GM19351 (cell line): ENCODE measurements around the gene URB1.
"Not testable (repeated sequence)": the region's sequence is repeated elsewhere in the genome, so short reads cannot be mapped to it uniquely, and the experiment has no call there.

Source experiments
- ATAC-seq: cut with Tn5 transposase; IDR thresholded peaks from one replicate; pipeline ENCODE4 v1.9.1; 2021; ENCODE audit warnings: mild to moderate bottlenecking, moderate library complexity; ENCODE audit not compliant: unreplicated experiment

The URB1 gene, protein sequence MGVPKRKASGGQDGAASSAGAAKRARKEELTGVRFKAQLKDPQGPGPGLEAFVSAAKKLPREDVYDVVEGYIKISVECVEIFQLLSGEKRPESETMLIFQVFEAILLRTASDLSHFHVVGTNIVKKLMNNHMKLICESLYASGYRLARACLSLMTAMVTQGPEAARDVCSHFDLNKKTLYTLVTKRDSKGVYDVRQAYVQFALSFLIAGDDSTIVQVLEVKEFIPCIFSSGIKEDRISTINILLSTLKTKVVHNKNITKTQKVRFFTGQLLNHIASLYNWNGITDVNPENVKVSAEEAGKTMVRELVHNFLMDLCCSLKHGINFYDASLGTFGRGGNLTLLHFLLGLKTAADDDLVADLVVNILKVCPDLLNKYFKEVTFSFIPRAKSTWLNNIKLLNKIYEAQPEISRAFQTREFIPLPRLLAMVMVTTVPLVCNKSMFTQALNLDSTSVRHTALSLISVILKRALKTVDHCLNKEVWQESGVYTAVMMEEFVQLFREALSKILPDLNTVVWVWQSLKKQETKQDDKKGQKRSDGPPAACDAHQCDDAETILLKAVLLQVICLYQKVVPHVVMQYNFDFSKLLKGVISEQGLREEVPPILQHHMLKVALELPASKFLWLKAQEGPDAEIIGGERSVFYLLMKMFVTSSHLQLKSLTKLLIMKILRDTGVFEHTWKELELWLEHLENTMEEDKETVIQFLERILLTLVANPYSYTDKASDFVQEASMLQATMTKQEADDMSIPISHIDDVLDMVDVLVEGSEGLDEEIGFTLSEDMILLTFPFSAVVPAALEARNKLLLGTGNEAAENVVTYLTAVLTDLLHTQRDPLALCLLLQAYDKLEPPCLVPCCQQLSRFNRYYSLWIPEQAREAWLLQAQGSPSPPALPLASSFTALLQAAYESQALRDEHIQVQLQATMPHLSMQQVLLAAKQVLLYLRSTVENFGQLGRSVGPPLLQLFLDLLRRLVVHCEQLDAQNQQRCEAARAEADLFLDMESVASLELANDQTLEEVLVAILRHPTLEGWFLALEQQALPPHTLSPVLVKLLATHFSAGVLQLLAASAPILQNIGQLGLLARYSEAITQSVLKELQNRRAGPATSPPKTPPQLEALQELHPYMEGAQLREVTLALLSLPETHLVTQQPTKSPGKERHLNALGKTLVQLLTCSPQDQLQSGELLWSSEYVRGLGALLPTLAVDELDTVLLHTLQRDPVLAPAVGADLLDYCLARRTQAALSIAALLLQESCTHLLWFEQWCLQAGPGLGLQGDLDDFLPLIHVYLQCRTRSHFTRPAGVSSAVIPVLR (N-terminal part only)

DNA sequence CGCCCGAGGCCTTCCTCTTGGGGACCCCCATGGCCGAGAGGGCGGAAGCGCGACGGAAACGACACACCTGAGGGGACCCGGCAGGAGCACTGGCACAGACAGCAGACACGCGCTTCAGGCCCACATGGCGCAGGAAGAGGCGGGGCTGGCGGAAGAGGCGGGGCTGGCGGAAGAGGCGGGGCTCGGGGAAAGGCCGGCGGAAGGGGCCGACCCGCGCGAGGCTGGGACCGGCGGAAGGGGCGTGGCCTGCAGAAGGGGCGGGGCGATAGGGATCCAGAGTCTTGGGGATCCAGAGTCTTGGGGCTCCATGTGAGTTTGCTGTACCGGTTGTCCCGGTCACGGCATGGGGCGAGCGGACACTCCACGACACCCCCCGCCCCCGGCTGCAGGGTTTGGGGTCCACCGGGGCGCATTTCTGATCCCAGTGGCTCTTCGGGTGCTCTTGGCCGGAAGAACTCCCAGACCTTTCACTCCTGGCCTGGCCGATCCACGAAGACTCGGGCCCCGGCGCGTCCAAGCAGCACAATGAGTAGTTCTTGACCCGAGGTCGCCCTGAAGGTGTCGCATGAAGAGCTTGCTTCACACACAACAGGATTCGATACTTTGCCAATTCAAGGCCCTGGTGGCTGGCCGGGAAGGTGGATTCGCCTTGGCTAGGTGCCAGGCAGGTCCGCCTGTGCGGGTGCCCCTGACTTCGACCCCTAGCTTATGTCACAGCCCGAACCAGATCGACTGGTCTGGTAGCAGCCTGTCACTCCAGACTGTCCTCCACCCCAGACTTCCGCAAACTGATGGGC lies at the start of gene URB1:
URB1 (minus strand) TSS at position 133 of the 797 bp plus-strand sequence; CDS start at position 31, 102 bp downstream.
- ATAC-seq: peak; percentile 92

DNA sequence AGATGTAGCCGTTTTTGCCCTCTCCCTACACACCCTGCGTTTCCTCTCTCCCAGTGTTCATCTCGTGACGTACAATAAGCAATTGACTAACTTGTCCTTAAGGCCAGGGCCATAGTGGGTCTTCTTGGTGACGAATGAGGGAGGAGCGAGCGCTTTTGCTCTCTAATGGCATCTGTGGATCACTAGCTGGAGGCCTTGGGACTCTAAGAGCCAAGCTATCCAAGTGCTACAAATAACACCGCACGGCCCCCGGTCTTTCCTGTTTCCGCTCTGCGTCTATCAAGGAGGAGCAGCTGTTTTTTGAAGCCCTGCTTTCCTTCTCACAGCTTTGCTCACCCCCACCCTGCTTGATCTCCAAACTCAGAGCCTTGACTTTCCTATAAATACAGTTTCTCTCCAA lies 44.9 kb upstream of the URB1 start:
- no peak for ATAC-seq

DNA sequence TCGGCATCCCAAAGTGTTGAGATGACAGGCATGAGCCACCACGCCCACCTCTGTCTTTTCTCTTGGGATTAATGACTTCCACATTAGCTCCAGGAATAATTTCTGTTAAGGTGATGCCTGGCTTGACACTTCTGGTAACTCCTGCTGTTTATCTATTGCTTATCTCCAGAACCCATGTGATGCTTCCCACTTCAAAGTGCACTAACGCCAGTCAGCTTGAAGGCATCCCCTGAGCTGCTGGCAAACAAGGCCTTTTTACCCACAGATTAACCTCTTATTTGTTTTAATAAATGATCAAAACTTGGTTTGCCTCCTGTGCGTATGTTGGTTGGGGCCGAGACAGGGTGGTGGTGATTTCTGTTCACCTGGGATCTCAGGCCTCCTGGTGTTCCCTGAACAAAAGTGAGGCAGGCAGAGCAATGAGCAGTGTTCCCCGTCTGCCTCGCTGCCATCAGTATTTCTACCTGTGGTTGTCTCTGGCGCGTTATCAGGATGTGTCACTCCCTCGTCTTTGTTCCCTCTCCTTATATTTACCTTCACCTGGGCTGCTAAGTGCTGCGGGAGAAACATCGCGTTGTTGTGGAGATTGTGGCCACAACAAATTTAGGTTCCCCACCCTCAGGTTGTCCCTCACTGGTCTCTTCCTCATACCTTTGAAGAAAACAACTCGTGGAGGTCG lies 40.3 kb upstream of the URB1 start:
- not testable (repeated sequence) for ATAC-seq

DNA sequence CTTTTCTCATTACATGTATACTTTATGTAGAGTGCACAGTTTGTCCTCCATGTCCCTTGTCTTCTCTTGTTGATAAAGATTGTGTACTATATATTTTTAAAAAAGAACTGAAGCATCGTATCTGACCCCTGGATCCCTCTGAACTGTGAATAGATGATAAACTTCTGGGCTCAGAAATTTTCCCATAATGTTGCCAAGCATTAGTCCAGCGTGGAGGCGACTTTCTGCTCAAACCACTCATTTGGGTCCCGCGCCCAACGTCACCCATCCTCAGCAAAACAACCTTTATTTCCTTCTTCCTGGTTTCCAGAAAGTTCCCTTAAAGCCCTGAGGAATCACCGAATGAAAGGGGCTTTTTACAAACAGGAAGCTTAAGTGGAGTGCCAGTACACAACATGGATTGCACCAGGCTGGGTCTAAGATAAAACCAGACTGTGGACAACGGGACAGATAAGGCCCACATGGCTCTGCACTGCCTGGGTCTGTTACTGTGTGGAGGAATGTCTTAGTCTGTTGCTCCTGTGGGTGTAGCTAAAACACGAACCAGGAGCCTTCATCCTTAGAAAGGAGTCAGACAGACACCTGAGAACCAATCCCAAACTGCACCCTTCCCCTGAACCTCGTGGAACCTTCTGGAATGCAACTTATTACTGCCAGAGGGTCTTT lies 35.3 kb upstream of the URB1 start:
- no peak for ATAC-seq

DNA sequence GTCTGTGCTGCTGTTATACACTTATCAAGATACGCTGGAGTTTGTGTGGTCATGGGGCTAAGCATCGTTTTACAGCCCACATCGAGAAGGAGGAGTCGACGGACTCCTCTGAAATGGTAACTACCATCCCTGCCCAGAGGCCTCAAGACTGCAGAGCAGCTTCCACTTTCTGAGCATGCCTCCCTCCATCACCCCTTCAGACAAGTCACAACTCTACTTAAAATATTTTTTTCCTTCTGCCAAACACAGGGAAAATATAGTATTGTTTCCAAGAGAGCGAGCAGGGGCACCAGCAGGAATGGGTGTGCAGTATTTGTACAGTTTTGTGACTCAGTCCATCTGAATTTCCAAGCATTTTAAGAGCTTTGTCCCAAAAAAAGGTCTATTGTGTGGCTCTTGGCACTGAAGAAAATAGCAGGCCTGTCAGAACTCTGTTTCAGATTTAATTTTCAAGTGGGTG lies 33.8 kb upstream of the URB1 start:
- ATAC-seq: no peak

DNA sequence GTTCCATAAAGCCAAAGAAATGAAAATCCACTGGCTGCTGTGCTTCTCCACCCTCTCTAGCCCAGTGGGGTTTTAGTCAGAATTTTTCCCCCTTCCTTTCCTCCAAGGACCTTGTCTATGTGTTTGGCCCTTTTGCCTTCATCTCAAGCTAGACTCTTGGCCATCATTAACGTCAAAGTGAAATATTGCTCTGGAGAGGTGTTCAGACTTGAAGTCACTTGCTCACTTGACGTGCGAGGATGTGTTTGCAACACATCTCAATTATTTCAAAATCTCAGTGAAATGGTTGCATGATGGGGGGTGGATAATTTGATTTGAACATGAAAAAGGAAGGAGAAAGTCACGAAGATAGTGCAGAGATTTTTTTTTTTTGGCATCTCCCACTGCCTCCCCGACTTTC lies 33.3 kb upstream of the URB1 start:
- ATAC-seq: no peak

DNA sequence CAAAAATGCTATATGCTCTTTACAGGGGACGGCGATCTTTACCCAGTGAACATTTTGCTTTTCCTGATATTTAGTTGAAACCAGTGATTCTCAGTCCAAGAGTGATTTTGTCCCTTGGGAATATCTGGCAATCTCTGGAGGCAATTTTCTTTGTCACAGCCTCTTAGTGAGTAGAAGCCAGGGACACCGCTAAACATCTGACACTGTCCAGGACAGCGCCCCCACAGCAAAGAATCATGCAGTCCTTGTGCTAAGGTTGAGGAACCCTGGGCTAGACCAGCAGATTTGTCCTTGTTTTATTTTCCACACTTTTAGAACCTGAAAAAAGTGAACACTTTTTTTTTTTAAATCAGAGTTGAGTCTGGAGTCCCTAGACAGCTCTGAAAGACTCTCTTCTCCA lies 32.8 kb upstream of the URB1 start:
- no peak for ATAC-seq

DNA sequence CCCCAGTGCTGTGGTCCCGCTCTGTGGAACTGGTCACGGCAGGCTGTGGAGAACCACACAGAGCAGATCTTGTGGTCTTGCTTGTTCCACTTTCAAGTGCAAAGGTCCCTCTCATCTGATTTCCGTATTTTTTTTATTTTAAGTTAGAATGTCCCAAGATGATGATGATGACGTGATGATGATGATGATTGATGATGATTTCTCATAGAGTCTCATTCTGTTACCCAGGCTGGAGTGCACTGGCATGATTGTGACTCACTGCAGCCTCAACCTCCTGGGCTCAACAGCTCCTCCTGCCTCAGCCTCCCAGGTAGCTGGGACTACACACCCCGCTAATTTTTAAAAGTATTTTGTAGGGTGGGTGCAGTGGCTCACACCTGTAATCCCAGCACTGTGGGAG lies 31.9 kb upstream of the URB1 start:
- ATAC-seq: no peak

DNA sequence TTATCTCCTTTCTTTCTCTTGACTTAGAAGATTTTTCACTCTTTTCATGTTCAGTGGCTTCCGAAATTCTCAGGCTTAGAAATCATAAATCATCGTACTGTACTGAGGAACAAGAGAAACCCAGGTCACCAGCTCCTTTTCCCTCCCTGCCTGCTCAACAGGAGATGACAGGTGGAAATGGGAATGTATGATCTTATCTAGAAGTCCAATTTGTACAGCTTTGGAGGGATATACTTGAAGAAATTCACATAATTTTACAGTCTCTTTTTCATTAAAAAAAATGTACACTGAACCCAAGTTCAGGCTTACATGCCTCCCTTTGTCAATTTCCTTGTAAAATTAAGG lies 31.4 kb upstream of the URB1 start:
- ATAC-seq: no peak

DNA sequence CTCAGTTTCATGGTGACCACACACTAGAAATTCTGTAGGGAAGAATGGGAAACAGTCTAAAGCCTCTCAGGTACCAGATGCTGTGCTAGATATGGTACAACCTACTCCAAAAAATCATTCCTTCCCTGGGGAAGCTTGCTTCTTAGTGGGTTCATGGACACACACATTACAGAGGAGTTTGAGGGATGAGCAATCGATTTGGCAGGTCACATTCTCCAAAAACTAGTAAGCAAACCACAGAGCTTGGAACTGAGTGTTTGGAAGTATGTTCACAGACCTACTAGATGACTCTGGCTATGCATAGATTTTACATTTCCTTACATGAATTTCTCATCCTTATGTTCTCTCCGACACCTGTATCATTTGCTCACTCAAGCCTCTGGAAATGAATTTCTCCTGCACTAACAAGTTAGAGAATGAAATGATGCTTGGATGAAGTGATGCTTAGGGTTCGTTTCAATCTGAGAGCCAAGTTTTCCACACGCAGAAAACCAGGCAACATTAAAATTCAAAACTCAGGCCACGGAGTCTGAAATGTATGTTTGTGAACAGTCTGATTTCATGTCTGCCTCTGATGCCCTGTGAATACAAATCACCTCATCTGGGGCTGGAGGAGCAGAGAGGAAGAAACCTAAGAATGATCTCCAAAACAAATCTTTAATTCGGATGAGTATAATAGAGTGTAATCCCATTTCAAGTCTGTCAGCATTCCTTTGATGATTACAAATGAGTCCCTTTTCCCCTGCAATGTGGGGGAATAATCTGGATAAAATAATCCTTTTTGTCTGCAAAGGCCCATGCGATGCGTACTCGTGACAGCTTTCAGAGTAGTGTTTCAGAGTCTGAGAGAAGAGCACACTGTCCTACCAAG lies 30.7 kb upstream of the URB1 start:
- ATAC-seq: no peak

DNA sequence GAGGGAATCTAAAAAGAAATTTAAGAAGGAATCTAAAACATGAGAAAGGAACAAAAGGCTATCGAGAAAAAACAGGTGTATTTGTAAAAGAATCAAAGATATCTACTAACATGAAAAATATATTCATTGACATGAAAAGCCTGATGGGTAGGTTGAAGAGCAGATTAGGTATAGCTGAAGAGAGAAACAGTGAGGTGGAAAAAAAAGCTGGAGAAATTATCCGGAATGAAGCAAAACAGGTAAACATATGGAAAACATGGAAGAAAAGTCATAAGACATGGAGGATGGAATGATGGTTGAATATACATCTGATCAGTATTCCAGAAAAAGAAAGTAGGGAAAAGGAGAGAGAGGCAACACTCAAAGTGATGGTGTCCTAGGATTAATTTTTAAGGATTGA lies 29.3 kb upstream of the URB1 start:
- no peak for ATAC-seq

DNA sequence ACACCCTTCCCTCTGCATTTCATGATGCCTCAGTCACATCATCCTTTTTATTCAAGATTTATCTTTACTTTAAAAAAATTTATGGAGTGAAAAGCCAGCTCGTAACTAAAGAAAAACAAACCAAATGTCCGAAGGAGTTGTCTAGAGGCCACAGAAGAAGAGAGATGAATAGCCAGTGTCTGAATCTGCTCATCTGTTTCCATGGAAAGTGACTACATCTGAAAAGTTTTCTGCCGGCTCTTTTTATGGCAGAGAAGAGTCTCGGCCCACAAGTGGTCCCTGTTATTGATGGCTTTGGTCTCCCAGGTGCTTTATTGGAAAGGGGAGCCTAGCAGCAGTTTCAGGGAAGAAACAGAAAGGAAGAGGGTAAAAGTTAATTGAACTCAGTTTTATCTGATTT lies 25.3 kb upstream of the URB1 start:
- ATAC-seq: no peak

DNA sequence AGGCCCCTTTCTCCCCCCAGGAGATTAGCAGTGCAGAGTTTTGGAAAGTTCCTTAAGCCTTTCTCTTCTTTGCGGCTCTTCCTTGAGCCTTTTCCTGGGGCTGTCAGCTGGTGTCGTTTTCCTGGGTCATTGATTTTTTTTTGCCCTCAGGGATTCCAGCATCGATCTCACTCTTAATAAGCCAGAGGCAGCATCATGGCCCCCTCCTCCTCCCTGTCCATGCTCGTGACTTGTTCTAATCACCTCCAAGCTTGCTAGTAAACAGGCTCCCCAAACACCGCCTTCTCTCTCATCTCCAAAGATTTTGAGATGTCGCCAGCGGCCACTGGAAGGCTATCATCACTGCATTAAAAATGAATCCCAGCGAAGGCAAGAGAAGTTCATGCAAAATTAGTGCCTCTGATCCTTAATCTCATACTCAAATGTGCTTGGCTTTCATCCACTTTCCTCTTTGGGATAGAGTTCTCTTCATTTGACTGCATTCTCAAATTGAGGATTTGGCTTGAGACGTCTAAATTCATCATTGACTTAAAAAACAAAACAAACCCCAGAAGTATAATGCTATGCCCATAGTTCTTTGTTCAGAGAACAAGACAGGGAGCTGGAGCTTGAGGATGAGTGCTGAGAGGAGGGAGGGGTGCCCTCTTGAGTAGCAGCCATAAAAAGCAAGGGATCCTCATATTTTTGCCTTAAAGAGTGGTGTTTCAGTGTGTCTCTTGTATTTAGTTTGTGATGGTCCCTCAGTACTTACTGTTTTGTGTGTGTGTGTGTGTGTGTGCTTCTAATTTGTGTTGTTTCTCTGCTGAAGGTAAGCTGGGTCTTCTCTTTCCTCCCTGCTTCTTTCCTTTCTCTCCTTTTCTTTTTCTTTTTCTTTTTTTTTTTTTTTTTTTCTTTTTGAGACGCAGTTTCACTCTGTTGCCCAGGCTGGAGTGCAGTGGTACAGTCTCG lies 22.9 kb upstream of the URB1 start:
- ATAC-seq: no peak

DNA sequence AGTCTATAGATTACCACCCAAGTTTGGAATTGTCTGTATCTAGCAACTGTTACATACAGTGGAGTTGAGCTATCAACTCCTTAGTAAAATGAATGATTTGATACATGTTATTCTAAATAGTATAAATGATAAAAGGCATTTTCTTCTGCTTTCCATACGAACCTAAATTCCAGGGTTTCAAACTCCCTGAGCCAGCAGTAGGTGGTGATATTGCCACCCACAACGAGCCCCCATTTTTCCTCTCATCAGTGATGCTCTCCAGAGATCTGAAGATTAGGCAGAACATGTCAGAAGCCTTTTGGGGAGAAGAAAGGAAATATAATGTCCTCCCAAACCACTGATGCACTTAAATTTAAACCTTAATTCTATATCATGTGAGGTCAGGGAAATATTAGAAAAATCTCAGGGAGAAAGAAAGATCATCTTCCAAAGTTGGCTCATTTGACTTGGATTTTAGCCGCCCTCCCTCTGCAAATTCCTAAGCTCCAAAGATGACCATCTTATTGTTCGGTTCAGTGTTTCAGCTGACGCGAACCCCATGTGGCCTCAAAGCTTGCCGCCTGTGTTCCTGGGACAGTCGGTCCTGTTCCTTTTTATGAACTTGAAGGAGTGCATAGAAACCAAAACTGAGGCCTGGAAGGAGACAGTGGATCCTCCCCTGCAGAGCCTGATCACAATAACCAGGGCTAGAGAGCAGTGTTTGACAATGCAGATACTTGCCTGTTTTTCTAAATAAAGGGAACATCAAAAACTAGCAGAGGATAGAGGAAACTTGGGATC lies 22.0 kb upstream of the URB1 start:
- ATAC-seq: no peak

DNA sequence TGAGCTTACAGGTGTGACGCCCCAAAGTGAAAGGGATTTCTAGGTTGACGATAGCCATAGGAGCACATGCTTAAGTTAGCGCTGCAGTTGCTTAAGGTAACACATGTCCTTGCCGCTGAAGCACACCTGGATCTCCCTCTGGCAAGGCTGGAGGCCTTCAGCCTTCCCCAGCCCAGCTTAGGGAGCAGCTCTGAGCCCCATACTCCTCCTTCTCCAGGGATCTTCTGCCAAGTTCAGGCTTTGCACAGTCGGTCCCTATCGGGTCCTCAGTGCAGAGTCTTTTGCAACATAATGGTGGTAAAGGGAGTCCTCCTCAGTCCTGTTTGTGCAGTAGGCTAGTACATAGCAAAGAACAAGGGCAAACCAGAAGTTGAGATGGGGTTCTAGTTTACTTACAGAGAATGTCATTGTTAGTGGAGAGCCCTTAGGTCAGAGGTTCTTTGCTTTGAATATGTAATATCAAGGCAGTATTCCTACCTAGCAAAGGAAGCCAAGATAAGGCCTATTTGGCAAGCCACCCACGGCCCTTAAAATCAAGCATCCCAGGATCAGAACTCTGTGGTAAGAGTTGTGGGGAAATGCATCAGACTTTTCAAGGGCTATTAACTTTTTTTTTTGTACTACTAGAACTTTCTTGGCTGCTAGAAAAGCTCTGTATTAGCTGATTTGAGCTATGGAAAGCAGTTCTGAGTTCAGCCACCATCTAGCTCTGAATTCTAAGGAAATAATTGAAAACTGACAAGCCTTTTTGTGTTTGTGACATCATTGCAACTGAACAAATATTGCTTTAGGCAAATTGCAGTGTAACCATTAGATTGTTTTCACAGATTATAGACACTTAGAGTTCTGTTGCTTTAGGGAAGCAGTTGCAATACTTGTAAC lies 21.1 kb upstream of the URB1 start:
- no peak for ATAC-seq
